ENCODE data around the gene PDE10A.

- TF ChIP-seq, protein P1, sequence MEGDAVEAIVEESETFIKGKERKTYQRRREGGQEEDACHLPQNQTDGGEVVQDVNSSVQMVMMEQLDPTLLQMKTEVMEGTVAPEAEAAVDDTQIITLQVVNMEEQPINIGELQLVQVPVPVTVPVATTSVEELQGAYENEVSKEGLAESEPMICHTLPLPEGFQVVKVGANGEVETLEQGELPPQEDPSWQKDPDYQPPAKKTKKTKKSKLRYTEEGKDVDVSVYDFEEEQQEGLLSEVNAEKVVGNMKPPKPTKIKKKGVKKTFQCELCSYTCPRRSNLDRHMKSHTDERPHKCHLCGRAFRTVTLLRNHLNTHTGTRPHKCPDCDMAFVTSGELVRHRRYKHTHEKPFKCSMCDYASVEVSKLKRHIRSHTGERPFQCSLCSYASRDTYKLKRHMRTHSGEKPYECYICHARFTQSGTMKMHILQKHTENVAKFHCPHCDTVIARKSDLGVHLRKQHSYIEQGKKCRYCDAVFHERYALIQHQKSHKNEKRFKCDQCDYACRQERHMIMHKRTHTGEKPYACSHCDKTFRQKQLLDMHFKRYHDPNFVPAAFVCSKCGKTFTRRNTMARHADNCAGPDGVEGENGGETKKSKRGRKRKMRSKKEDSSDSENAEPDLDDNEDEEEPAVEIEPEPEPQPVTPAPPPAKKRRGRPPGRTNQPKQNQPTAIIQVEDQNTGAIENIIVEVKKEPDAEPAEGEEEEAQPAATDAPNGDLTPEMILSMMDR (IDR thresholded peaks at IDR 0.05): no peak
- TF ChIP-seq EZH2 (IDR thresholded peaks at IDR 0.05): no peak
Observed at GRCh38 chr6:165519316-165519715, 143.7 kb downstream of the PDE10A start.

Measured in neural progenitor cell (in vitro differentiated cells).